Brain microvascular endothelial cell (primary cell): Measurements from ENCODE around the gene RNF31.
A peak's percentile ranks its signal among the peaks of the same experiment; 100 is the strongest.

Experiments used
- DNase-seq: peaks from one replicate; pipeline ENCODE4 v3.0.0-alpha.2; 2020
- H3K27ac ChIP-seq: fragments of 250-450 bp; sonication (Bioruptor Pico); 2 replicates; pipeline ENCODE4 v1.5.1; 2020; ENCODE audit warnings: mild to moderate bottlenecking, moderate library complexity
- H3K27me3 ChIP-seq: fragments of 250-450 bp; sonication (Bioruptor Pico); replicated peaks from 2 replicates; pipeline ENCODE4 v1.5.1; 2020; ENCODE audit warnings: mild to moderate bottlenecking
- H3K36me3 ChIP-seq: fragments of 250-450 bp; sonication (Bioruptor Pico); replicated peaks from 2 replicates; pipeline ENCODE4 v1.5.1; 2020; ENCODE audit warnings: mild to moderate bottlenecking
- H3K4me3 ChIP-seq: 2 replicates; pipeline ENCODE4 v1.5.1; 2011; ENCODE audit warnings: low read depth, mild to moderate bottlenecking, control low read depth, low read length, moderate library complexity
- CTCF ChIP-seq: IDR thresholded peaks from 2 replicates; pipeline ENCODE4 v1.5.1; 2011; ENCODE audit warnings: low read depth, mild to moderate bottlenecking, moderate library complexity, low read length, control low read depth, inconsistent platforms; ENCODE audit errors: missing control alignments
- in situ Hi-C: cut with HindIII; loops from 2 replicates; pipeline ENCODE4 v1.10.0; 2017; ENCODE audit warnings: low sequenced_read_pairs, low pct_ligation_motif_present

RNF31 gene

DNA sequence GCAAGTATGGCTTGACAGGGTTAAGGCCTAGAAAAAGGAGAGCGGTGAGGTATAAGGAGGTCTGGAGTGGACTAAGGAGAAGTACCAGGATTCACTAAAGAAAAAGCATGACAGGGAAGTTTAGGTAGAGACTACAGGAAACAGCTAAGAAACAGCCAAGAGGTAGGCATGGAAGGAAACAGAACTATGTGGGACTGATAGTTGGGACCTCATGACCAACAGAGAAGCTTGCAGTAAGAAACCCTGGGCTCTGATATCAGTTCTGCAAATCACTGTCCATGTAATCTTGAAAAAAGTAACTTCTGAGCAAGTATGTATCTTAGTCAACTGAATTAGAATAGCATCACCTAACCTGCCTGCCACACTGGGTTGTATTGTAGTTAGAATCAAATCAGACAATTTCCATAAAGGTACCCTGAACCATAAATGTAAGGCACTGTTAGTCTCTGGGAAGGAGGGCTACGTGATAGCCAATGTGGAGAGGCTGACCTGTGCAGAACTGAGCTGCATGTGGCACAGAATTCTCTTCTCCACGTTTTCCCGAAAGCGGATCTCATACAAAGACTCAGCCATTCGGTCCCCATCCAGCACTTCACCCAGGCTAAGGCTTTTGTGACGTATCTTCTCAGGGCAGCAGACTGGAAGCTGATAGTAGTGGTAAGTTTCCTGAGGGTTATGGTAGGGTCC is 47.0 kb downstream of the RNF31 start:
- TF ChIP-seq CTCF: no peak
- H3K27ac ChIP-seq: no peak overlapping the region
- H3K4me3 ChIP-seq: peak overlapping the region; percentile 80
- in situ Hi-C loops: no loop called here
- no peaks in the 10 kb centered on the region for H3K27me3 ChIP-seq
- DNase-seq: no peak
- peaks cover 24% of the 10 kb centered on the region for H3K36me3 ChIP-seq

DNA sequence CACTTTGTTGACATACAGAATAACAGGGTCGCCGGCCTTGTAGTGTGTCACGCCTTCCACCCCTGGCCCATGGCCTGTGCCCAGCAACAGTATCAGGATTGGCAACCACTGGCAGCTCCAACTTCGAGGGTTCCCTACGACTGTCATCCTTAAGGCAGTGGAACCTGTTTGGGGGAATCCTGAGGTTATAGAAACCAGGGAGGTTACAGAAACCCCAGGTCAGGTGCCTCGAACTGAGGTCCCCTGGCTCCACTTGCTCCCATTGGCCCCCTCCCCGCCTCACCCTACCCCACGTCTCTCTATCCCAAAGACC is 47.5 kb downstream of the RNF31 start:
- no peak for DNase-seq
- Histone ChIP-seq H3K27ac (peak overlapping the region; percentile 100), H3K4me3 (peak overlapping the region; percentile 80), H3K27me3 (no peaks in the 10 kb centered on the region), H3K36me3 (peaks cover 24% of the 10 kb centered on the region)
- in situ Hi-C loops: no loop called here
- TF ChIP-seq CTCF: no peak

- Histone ChIP-seq H3K4me3 (peak within 1 kb of the TSS; percentile 80), H3K27ac (peak within 1 kb of the TSS; percentile 100), H3K36me3 (peaks cover 21% of the 10 kb centered on the region), H3K27me3 (no peaks in the 10 kb centered on the region)
- no peak for TF ChIP-seq CTCF
- DNase-seq: peak; percentile 71
- in situ Hi-C loops: no loop called here
Measured at GRCh38 chr14:24195186-24196070, 48.1 kb downstream of the RNF31 start, which contains the start of gene TM9SF1. TM9SF1 (minus strand) TSS chr14:24195441; CDS start chr14:24195019, 422 bp downstream.

DNA sequence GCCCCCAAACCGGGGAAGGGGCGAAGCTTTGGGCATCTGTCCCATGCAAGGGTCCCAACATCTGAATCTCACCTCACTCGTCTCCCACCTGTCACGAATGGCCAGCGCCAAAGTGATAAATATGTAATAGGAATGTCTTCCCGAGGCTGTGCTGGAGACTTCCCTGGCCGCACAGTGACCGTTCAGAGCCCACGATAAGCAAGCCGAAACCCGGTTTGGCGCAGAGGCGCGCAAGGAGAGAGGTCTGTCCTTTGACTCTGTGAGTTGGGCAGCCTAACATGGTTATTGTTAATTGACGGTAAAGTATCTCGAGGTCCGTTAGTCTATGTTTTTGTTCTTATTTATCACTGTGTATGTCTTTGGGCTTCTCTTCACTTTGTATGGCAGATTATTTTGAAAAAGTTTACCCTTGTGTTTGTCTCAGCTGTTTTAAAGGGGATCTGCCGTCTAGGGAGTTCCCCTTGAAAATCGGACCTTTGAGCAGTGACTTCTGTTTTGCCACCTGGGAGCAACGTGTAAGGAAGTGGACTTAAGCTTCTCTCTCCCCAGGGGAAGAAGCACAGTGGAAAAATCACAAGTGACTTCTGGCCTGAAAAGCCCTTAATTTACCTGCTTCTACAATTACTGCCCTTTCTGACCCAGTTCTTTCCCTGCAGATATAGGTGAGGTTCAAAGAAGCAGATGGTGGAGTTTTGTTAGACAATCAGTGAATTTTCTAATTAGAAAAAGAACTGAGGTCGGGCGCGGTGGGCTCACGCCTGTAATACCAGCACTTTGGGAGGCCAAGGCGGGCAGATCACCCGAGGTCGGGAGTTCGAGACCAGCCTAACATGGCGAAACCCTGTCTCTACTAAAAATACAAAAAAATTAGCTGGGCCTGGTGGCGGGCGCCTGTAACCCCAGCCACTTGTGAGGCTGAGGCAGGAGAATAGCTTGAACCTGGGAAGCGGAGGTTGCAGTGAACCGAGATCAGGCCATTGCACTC is 49.1 kb downstream of the RNF31 start:
- Histone ChIP-seq H3K27ac (peak overlapping the region; percentile 100), H3K27me3 (no peaks in the 10 kb centered on the region), H3K4me3 (peak overlapping the region; percentile 80), H3K36me3 (peaks cover 18% of the 10 kb centered on the region)
- DNase-seq: no peak
- TF ChIP-seq CTCF: no peak
- in situ Hi-C loops: no loop called here

DNA sequence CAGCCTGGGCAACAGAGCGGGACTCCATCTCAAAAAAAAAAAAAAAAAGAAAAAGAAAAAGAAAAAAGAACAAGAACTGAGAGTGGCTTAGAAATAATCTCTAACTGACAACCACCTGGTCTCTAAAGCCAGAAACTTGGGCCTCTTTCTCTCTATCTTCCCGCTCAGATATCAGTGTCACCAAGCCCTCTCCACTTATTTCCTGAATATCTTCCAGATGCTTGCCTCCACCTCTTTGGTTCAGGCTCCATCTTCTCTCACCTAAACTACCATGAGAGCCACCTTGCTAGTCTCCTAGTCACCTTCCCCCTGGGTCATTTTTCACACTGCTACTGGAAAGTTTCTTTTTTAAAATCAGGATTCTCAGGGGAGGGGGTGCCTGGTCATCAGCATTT is 49.8 kb downstream of the RNF31 start:
- Histone ChIP-seq H3K27ac (no peak overlapping the region), H3K27me3 (no peaks in the 10 kb centered on the region), H3K4me3 (no peak overlapping the region), H3K36me3 (peaks cover 15% of the 10 kb centered on the region)
- in situ Hi-C loops: no loop called here
- TF ChIP-seq CTCF: no peak
- DNase-seq: no peak
